Mucosa of rectum (tissue), 2 donors: ENCODE measurements around the gene CDH3.

Experiments
- H3K27ac ChIP-seq, 2 donors: one replicate each; pipeline ENCODE4 v1.7.0; 2013; ENCODE audit warnings: inconsistent platforms in 2 of 2, low read depth in 2 of 2, low read length in 2 of 2
- H3K27me3 ChIP-seq, 2 donors: one replicate each; pipeline ENCODE4 v1.7.0; 2013; ENCODE audit warnings: low read length in 2 of 2; ENCODE audit not compliant: control insufficient read depth in 2 of 2, insufficient read depth in 2 of 2
- H3K36me3 ChIP-seq, 2 donors: one replicate each; pipeline ENCODE4 v1.7.0; 2013; ENCODE audit warnings: low read length in 2 of 2; ENCODE audit not compliant: control insufficient read depth in 2 of 2, insufficient read depth in 2 of 2
- H3K4me1 ChIP-seq, 2 donors: one replicate each; pipeline ENCODE4 v1.7.0; 2013; ENCODE audit warnings: low read length in 2 of 2, mild to moderate bottlenecking in 1 of 2; ENCODE audit not compliant: control insufficient read depth in 2 of 2, insufficient read depth in 2 of 2
- H3K4me3 ChIP-seq, 2 donors: one replicate each; pipeline ENCODE4 v1.7.0; 2013; ENCODE audit warnings: low read length in 2 of 2
- H3K9ac ChIP-seq, 2 donors: one replicate each; pipeline ENCODE4 v1.7.0; 2013; ENCODE audit warnings: low read length in 2 of 2, low read depth in 1 of 2, mild to moderate bottlenecking in 1 of 2
- H3K9me3 ChIP-seq, 2 donors: one replicate each; pipeline ENCODE4 v1.7.0; 2013; ENCODE audit warnings: low read length in 2 of 2; ENCODE audit not compliant: control insufficient read depth in 2 of 2
- donor health status: healthy.
- donor health status: Normal muscosa, but diverticular disease.

CDH3 gene

GRCh38 chr16:68744744-68745280 lies 99.7 kb downstream of the CDH3 start:
- Histone ChIP-seq H3K27ac (peak overlapping the region; percentile 92 to 93), H3K9ac (peak overlapping the region; percentile 56 to 68), H3K4me1 (peaks cover 47 to 68% of the 10 kb centered on the region in 2 donors)

GRCh38 chr16:68746951-68747350 lies 101.8 kb downstream of the CDH3 start:
- Histone ChIP-seq H3K27me3 (no peaks in the 10 kb centered on the region), H3K4me3 (no peak overlapping the region), H3K9me3 (no peaks in the 10 kb centered on the region), H3K27ac (no peak overlapping the region), H3K4me1 (peaks cover 41 to 51% of the 10 kb centered on the region in 2 donors), H3K36me3 (peaks cover 2 to 6% of the 10 kb centered on the region in 2 donors), H3K9ac (no peak overlapping the region)

More at GRCh38 chr16:68744744-68745280, 99.7 kb downstream of the CDH3 start:
- Histone ChIP-seq H3K36me3 (peaks cover 5 to 9% of the 10 kb centered on the region in 2 donors), H3K27me3 (no peaks in the 10 kb centered on the region), H3K4me3 (peak overlapping the region; percentile 50 to 61), H3K9me3 (no peaks in the 10 kb centered on the region)

- no peak overlapping the region for H3K27ac ChIP-seq
- peaks cover 33 to 47% of the 10 kb centered on the region in 2 donors for H3K4me1 ChIP-seq
- no peak overlapping the region for H3K9ac ChIP-seq
These were observed 104.3 kb downstream of the CDH3 start for GRCh38 chr16:68749432-68749831.

More at GRCh38 chr16:68749432-68749831, 104.3 kb downstream of the CDH3 start:
- H3K27me3 ChIP-seq: no peaks in the 10 kb centered on the region
- no peak overlapping the region for H3K4me3 ChIP-seq
- H3K36me3 ChIP-seq: peaks cover 2 to 6% of the 10 kb centered on the region in 2 donors
- no peaks in the 10 kb centered on the region for H3K9me3 ChIP-seq
